A673 (cell line): ENCODE measurements around the gene DLG2.

Experiments used
- EZH2 ChIP-seq: fragments of 200-600 bp; sonication (generic); IDR thresholded peaks from 2 replicates; pipeline ENCODE4 v1.6.1; 2017; ENCODE audit warnings: borderline replicate concordance, low read depth, mild to moderate bottlenecking, mixed read lengths, antibody characterized with exemption, low read length; ENCODE audit not compliant: poor library complexity, severe bottlenecking
- TF ChIP-seq, protein P1 (sequence below): fragments of 300-800, 200-600 bp; sonication (generic); conservative IDR thresholded peaks from 2 replicates; pipeline ENCODE4 v1.5.1; 2017; ENCODE audit warnings: low read depth, mild to moderate bottlenecking, antibody characterized with exemption, low read length, moderate library complexity, mixed read lengths

DNA sequence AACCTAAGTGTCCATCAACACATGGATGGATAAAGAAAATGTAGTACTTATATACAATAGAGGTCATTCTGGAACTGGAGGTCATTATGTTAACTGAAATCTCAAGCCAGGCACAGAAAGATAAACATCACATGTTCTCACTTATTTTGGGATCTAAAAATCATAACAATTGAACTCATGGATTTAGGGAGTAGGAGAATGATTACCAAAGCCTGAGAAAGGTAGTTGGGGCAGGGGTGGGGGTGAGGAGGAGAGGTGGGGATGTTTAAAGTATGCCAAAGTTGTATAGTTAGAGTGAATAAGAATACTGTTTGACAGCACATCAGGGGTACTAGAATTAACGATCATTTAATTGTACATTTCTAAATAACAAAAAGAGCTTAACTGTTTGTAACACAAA, 1112.7 kb downstream of the DLG2 start:
- TF ChIP-seq, protein P1, sequence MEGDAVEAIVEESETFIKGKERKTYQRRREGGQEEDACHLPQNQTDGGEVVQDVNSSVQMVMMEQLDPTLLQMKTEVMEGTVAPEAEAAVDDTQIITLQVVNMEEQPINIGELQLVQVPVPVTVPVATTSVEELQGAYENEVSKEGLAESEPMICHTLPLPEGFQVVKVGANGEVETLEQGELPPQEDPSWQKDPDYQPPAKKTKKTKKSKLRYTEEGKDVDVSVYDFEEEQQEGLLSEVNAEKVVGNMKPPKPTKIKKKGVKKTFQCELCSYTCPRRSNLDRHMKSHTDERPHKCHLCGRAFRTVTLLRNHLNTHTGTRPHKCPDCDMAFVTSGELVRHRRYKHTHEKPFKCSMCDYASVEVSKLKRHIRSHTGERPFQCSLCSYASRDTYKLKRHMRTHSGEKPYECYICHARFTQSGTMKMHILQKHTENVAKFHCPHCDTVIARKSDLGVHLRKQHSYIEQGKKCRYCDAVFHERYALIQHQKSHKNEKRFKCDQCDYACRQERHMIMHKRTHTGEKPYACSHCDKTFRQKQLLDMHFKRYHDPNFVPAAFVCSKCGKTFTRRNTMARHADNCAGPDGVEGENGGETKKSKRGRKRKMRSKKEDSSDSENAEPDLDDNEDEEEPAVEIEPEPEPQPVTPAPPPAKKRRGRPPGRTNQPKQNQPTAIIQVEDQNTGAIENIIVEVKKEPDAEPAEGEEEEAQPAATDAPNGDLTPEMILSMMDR: no peak
- TF ChIP-seq EZH2: no peak
